ENCODE data around the gene IL22RA2. TPM values are rescaled to one million over a fixed set of nuclear protein-coding genes. Genes with fewer than 3 reads are reported as not detected.

IL22RA2 gene
- total and polyA plus RNA-seq, 9 of the 15 experiments (the other 6 are each of a cell fraction or from before 2014, with no cell fraction given), result 0.03 TPM; not detected in 8

DNA sequence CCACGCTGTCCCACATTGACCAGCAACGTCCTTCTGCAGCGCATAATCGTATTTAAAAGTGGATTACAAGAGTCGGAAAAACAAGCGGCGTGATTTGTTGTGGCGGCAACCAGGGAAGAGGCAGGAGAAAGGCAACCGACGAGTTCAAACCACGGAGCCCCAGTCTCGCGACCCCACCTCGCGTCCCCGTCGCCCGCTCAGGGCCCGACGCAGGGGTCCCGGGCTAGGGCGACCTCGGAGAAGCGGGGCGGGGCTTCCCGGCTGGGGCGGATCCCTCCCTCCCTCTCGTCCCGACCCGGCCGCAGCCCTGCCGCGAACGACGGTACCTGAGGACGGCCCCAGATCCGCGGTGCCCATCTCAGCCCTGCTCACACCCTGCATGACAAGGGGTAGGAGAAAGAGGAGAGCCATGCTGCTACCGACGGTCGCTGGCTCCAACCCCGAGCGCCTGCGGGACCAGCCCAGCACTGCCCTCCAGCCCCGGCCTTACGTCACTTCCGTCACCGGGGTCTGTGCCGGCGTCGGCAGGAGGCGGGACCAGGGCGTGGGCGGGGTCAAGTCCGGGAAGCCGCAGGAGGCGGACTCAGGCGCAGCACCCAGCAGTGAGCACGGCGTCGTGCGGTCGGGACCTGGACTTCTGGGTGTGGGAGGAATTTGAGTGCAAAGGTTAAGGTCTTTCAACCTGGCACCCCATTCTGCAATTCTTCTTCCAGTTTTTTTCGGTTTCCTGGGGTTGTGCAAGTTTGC, 45.6 kb upstream of the IL22RA2 start, which contains the start of gene IFNGR1 (continued):
- no peak for TF ChIP-seq FOXK2 (conservative IDR thresholded peaks at IDR 0.05 in 1 of 2, IDR thresholded peaks at IDR 0.05 in 1 of 2; ENCODE audit: low read depth in 2 of 2)
- TF ChIP-seq, protein P1, sequence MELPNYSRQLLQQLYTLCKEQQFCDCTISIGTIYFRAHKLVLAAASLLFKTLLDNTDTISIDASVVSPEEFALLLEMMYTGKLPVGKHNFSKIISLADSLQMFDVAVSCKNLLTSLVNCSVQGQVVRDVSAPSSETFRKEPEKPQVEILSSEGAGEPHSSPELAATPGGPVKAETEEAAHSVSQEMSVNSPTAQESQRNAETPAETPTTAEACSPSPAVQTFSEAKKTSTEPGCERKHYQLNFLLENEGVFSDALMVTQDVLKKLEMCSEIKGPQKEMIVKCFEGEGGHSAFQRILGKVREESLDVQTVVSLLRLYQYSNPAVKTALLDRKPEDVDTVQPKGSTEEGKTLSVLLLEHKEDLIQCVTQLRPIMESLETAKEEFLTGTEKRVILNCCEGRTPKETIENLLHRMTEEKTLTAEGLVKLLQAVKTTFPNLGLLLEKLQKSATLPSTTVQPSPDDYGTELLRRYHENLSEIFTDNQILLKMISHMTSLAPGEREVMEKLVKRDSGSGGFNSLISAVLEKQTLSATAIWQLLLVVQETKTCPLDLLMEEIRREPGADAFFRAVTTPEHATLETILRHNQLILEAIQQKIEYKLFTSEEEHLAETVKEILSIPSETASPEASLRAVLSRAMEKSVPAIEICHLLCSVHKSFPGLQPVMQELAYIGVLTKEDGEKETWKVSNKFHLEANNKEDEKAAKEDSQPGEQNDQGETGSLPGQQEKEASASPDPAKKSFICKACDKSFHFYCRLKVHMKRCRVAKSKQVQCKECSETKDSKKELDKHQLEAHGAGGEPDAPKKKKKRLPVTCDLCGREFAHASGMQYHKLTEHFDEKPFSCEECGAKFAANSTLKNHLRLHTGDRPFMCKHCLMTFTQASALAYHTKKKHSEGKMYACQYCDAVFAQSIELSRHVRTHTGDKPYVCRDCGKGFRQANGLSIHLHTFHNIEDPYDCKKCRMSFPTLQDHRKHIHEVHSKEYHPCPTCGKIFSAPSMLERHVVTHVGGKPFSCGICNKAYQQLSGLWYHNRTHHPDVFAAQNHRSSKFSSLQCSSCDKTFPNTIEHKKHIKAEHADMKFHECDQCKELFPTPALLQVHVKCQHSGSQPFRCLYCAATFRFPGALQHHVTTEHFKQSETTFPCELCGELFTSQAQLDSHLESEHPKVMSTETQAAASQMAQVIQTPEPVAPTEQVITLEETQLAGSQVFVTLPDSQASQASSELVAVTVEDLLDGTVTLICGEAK (IDR thresholded peaks at IDR 0.05), result peak; percentile 88
- TF ChIP-seq, protein P1 (CRISPR knock-in tag; IDR thresholded peaks at IDR 0.05), result no peak
- TF ChIP-seq, protein P2, sequence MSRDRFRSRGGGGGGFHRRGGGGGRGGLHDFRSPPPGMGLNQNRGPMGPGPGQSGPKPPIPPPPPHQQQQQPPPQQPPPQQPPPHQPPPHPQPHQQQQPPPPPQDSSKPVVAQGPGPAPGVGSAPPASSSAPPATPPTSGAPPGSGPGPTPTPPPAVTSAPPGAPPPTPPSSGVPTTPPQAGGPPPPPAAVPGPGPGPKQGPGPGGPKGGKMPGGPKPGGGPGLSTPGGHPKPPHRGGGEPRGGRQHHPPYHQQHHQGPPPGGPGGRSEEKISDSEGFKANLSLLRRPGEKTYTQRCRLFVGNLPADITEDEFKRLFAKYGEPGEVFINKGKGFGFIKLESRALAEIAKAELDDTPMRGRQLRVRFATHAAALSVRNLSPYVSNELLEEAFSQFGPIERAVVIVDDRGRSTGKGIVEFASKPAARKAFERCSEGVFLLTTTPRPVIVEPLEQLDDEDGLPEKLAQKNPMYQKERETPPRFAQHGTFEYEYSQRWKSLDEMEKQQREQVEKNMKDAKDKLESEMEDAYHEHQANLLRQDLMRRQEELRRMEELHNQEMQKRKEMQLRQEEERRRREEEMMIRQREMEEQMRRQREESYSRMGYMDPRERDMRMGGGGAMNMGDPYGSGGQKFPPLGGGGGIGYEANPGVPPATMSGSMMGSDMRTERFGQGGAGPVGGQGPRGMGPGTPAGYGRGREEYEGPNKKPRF (IDR thresholded peaks at IDR 0.05; ENCODE audit: low read depth, low read length), result no peak
- TF ChIP-seq EP300 (IDR thresholded peaks at IDR 0.05; ENCODE audit: low read length), result no peak
- no peak for TF ChIP-seq ZFP1 (CRISPR knock-in tag; IDR thresholded peaks at IDR 0.05)
- TF ChIP-seq DPF2 (IDR thresholded peaks at IDR 0.05), result peak; percentile 34; the same call in 1 of the 2 replicates
- peak; percentile 94 for TF ChIP-seq RBBP5 (IDR thresholded peaks at IDR 0.05; ENCODE audit: borderline replicate concordance, insufficient read depth, low read length, poor library complexity, severe bottlenecking)
- TF ChIP-seq KLF1 (tag; IDR thresholded peaks at IDR 0.05), result no peak
- no peak for TF ChIP-seq TRIM28 (IDR thresholded peaks at IDR 0.05)
- TF ChIP-seq, protein P3, sequence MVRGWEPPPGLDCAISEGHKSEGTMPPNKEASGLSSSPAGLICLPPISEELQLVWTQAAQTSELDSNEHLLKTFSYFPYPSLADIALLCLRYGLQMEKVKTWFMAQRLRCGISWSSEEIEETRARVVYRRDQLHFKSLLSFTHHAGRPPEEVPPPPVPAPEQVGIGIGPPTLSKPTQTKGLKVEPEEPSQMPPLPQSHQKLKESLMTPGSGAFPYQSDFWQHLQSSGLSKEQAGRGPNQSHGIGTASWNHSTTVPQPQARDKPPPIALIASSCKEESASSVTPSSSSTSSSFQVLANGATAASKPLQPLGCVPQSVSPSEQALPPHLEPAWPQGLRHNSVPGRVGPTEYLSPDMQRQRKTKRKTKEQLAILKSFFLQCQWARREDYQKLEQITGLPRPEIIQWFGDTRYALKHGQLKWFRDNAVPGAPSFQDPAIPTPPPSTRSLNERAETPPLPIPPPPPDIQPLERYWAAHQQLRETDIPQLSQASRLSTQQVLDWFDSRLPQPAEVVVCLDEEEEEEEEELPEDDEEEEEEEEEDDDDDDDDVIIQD (CRISPR knock-in tag; IDR thresholded peaks at IDR 0.05), result no peak
- TF ChIP-seq, protein P4, sequence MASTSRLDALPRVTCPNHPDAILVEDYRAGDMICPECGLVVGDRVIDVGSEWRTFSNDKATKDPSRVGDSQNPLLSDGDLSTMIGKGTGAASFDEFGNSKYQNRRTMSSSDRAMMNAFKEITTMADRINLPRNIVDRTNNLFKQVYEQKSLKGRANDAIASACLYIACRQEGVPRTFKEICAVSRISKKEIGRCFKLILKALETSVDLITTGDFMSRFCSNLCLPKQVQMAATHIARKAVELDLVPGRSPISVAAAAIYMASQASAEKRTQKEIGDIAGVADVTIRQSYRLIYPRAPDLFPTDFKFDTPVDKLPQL (IDR thresholded peaks at IDR 0.05; ENCODE audit: extremely low read depth, insufficient read length), result no peak
- TF ChIP-seq ATF7 (IDR thresholded peaks at IDR 0.05), result peak; percentile 96
- no peak for TF ChIP-seq RHOXF2B (CRISPR knock-in tag; conservative IDR thresholded peaks at IDR 0.05)

Data from K562 (cell line).